HCT116 (cell line): ENCODE results near the gene CFAP74. TPM values are rescaled to one million over a fixed set of nuclear protein-coding genes. Genes with fewer than 3 reads are reported as not detected.

Experiments
- ATAC-seq: fragments of 200-7000 bp; cut with Tn5 transposase; 2 replicates; pipeline ENCODE4 v1.9.1; 2020; ENCODE audit warnings: mild to moderate bottlenecking, moderate library complexity
- BruUV-seq: library from RNA; stranded (reverse); fragments of 400-500 nt; replicated peaks from 2 replicates; lab custom pipeline; 2021; lab: Mats Ljungman, UMichigan
- CTCF ChIA-PET: fragments of 300-600 bp; sonication (Branson Sonifier 250); formaldehyde crosslinking; loops from one replicate; lab custom pipeline; 2021; ENCODE audit warnings: antibody characterized with exemption; lab: Charles Lee
- POLR2A ChIA-PET: fragments of 300-600, 350-600 bp; sonication (Branson Sonifier 250); formaldehyde crosslinking; loops from one replicate; lab custom pipeline; 2021; ENCODE audit warnings: antibody characterized with exemption; lab: Charles Lee
- RAD21 ChIA-PET, 2 experiments: fragments of 300-600 bp; sonication (Branson Sonifier 250); formaldehyde crosslinking; loops; one replicate each; lab custom pipeline; 2023; ENCODE audit warnings: low total read pairs in 2 of 2; ENCODE audit not compliant: uncharacterized antibody in 2 of 2, unreplicated experiment in 2 of 2, low non-redundant PET in 1 of 2; lab: Charles Lee
- DNase-seq: peaks from one replicate; pipeline ENCODE4 v3.0.0-alpha.2; 2010; ENCODE audit warnings: low read depth, low spot score
- H2AFZ ChIP-seq: fragments of 200-600 bp; shearing (Covaris generic), sonication (generic); 2 replicates; pipeline ENCODE4 v1.6.1; 2017; ENCODE audit warnings: low read depth, mixed run types, mixed read lengths, antibody characterized with exemption, low read length; ENCODE audit not compliant: poor library complexity, severe bottlenecking
- H3K27ac ChIP-seq: 2 replicates; pipeline ENCODE4 v1.5.1; 2012; ENCODE audit warnings: low read depth, low read length
- H3K27me3 ChIP-seq: fragments of 200-600 bp; sonication (generic); 2 replicates; pipeline ENCODE4 v1.6.1; 2016; ENCODE audit warnings: mixed run types, low read length, mixed read lengths; ENCODE audit not compliant: insufficient read depth
- H3K36me3 ChIP-seq, 2 experiments: fragments of 200-500 bp in 1 of 2; fragments of 200-600 bp in 1 of 2; sonication (Bioruptor generic) in 1 of 2; sonication (generic) in 1 of 2; 2 replicates each; pipeline versions ENCODE4 v1.5.1 to v1.6.1; 2014 to 2016; ENCODE audit warnings: low read length in 2 of 2, inconsistent platforms in 1 of 2, mixed read lengths in 1 of 2, mixed run types in 1 of 2; ENCODE audit not compliant: insufficient read depth in 2 of 2, control insufficient read depth in 1 of 2
- H3K4me1 ChIP-seq, 2 experiments: fragments of 200-600 bp in 1 of 2; sonication (generic) in 1 of 2; 2 replicates each; pipeline versions ENCODE4 v1.5.1 to v1.6.1; 2012 to 2017; ENCODE audit warnings: low read length in 2 of 2, inconsistent platforms in 1 of 2, mild to moderate bottlenecking in 1 of 2, mixed read lengths in 1 of 2, mixed run types in 1 of 2, moderate library complexity in 1 of 2; ENCODE audit not compliant: insufficient read depth in 2 of 2, control insufficient read depth in 1 of 2
- H3K4me2 ChIP-seq: fragments of 200-600 bp; sonication (generic); 2 replicates; pipeline ENCODE4 v1.6.1; 2017; ENCODE audit warnings: mixed run types, low read length, mixed read lengths
- H3K4me3 ChIP-seq, 2 experiments: fragments of 200-600 bp in 1 of 2; sonication (generic) in 1 of 2; replicated peaks in 1 of 2; 2 replicates each; pipeline ENCODE4 v1.5.1; 2011 to 2016; ENCODE audit warnings: low read length in 2 of 2, control low read depth in 1 of 2, low read depth in 1 of 2, mild to moderate bottlenecking in 1 of 2, mixed read lengths in 1 of 2, mixed run types in 1 of 2
- H3K79me2 ChIP-seq: fragments of 200-600 bp; sonication (generic); 2 replicates; pipeline ENCODE4 v1.6.1; 2017; ENCODE audit warnings: mild to moderate bottlenecking, mixed run types, low read length, moderate library complexity, mixed read lengths; ENCODE audit not compliant: insufficient read depth
- H3K9ac ChIP-seq: fragments of 200-600 bp; sonication (generic); 2 replicates; pipeline ENCODE4 v1.6.1; 2016; ENCODE audit warnings: low read length, mixed read lengths
- H3K9me2 ChIP-seq: fragments of 200-600 bp; sonication (generic), shearing (Covaris generic); 2 replicates; pipeline ENCODE4 v1.6.1; 2017; ENCODE audit warnings: mixed run types, mild to moderate bottlenecking, moderate library complexity; ENCODE audit not compliant: insufficient read depth
- H3K9me3 ChIP-seq, 2 experiments: fragments of 200-500 bp in 1 of 2; fragments of 200-600 bp in 1 of 2; sonication (Bioruptor generic) in 1 of 2; sonication (generic) in 1 of 2; 2 replicates each; pipeline ENCODE4 v1.6.1; 2014 to 2017; ENCODE audit warnings: low read length in 2 of 2, mixed read lengths in 2 of 2, inconsistent platforms in 1 of 2, low read depth in 1 of 2, mild to moderate bottlenecking in 1 of 2, mixed run types in 1 of 2, moderate library complexity in 1 of 2; ENCODE audit not compliant: control insufficient read depth in 1 of 2, insufficient read depth in 1 of 2
- H4K20me1 ChIP-seq: fragments of 200-600 bp; sonication (generic), shearing (Covaris generic); 2 replicates; pipeline ENCODE4 v1.6.1; 2017; ENCODE audit warnings: mixed run types, mild to moderate bottlenecking, moderate library complexity; ENCODE audit not compliant: insufficient read depth
- CBX3 ChIP-seq: IDR thresholded peaks from 2 replicates; pipeline ENCODE4 v1.6.1; 2012; ENCODE audit warnings: low read depth
- CEBPB ChIP-seq: IDR thresholded peaks from 2 replicates; pipeline ENCODE4 v1.6.1; 2012; ENCODE audit warnings: low read depth
- ELF1 ChIP-seq: IDR thresholded peaks from 2 replicates; pipeline ENCODE4 v1.6.1; 2012; ENCODE audit warnings: low read depth, borderline replicate concordance
- JUND ChIP-seq: IDR thresholded peaks from 2 replicates; pipeline ENCODE4 v1.6.1; 2012
- POLR2A ChIP-seq: IDR thresholded peaks from 2 replicates; pipeline ENCODE4 v1.7.0; 2011; ENCODE audit warnings: borderline replicate concordance; ENCODE audit not compliant: insufficient read depth, insufficient read length; ENCODE audit errors: extremely low read depth
- POLR2AphosphoS5 ChIP-seq: IDR thresholded peaks from 2 replicates; pipeline ENCODE4 v1.6.1; 2011; ENCODE audit warnings: mild to moderate bottlenecking, low read depth, low read length, moderate library complexity
- RAD21 ChIP-seq: IDR thresholded peaks from 2 replicates; pipeline ENCODE4 v1.6.1; 2012; ENCODE audit warnings: low read depth, mild to moderate bottlenecking
- SP1 ChIP-seq: IDR thresholded peaks from 2 replicates; pipeline ENCODE4 v1.6.1; 2012; ENCODE audit warnings: low read depth
- SRF ChIP-seq: IDR thresholded peaks from 2 replicates; pipeline ENCODE4 v1.6.1; 2012; ENCODE audit warnings: low read depth
- YY1 ChIP-seq: IDR thresholded peaks from 2 replicates; pipeline ENCODE4 v1.6.1; 2011; ENCODE audit warnings: low read length, low read depth, moderate library complexity, mild to moderate bottlenecking; ENCODE audit not compliant: insufficient replicate concordance; ENCODE audit errors: extremely low read depth
- ZFX ChIP-seq: fragments of 450-650 bp; IDR thresholded peaks from 2 replicates; pipeline ENCODE4 v1.6.1; 2017
- ZNF274 ChIP-seq: fragments of 200-500 bp; sonication (Bioruptor generic); IDR thresholded peaks from 2 replicates; pipeline ENCODE4 v1.6.1; 2014; ENCODE audit warnings: mild to moderate bottlenecking, low read depth, low read length, inconsistent platforms
- intact Hi-C: fragments of 100-400 bp; cut with micrococcal nuclease; formaldehyde crosslinking; loops from 2 replicates; pipeline ENCODE4 v1.10.0; 2022
- total RNA-seq: library from RNA; stranded (reverse); gene quantifications from one replicate; pipeline ENCODE4 v1.2.1, GENCODE V29; 2021; ENCODE audit not compliant: unreplicated experiment
- TF ChIP-seq, protein P1 (sequence below): IDR thresholded peaks from 2 replicates; pipeline ENCODE4 v1.6.1; 2012
- TF ChIP-seq, protein P2 (sequence below): IDR thresholded peaks from 2 replicates; pipeline ENCODE4 v1.6.1; 2012; ENCODE audit warnings: low read depth
- TF ChIP-seq, protein P3 (sequence below): IDR thresholded peaks from 2 replicates; pipeline ENCODE4 v1.6.1; 2011; ENCODE audit warnings: mild to moderate bottlenecking, low read length, moderate library complexity; ENCODE audit not compliant: insufficient replicate concordance; ENCODE audit errors: extremely low read depth

Gene CFAP74
- total RNA-seq, 1 experiment from 2014 or later, result 4.9 TPM

DNA sequence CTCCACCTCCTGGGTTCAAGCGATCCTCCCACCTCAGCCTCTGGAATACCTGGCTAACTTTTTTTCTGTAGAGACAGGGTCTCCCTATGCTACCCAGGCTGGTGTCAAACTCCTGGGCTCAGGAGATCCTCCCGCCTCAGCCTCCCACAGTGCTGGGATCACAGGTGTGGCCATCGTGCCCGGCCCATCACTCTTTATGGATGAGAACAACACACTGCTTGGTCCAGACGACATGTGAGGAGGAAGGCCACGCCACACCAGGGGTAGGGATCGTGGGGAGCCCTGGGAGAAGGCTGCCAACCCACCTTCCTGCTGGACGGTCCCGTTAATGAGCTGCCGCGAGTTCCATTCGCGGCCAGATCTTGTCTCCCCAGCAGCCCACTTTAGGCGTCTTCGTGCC lies 10.6 kb upstream of the CFAP74 start:
- no peaks in the 10 kb centered on the region for H3K27me3 ChIP-seq
- BruUV-seq, result no TSS peak
- no peak overlapping the region for H2AFZ ChIP-seq
- H4K20me1 ChIP-seq, result no peaks in the 10 kb centered on the region
- peaks cover 0 to 20% of the 10 kb centered on the region in 2 experiments; a peak in 3 of 4 replicates for H3K4me1 ChIP-seq
- no peak for DNase-seq
- H3K27ac ChIP-seq, result no peak overlapping the region
- TF ChIP-seq CEBPB, result no peak
- no peak for TF ChIP-seq SP1
- no peak for TF ChIP-seq YY1
- TF ChIP-seq RAD21, result no peak
- no peak for TF ChIP-seq CBX3
- no peak for TF ChIP-seq POLR2AphosphoS5
- TF ChIP-seq ZFX, result no peak
- TF ChIP-seq, protein P1, sequence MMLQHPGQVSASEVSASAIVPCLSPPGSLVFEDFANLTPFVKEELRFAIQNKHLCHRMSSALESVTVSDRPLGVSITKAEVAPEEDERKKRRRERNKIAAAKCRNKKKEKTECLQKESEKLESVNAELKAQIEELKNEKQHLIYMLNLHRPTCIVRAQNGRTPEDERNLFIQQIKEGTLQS, result no peak
- TF ChIP-seq, protein P2, sequence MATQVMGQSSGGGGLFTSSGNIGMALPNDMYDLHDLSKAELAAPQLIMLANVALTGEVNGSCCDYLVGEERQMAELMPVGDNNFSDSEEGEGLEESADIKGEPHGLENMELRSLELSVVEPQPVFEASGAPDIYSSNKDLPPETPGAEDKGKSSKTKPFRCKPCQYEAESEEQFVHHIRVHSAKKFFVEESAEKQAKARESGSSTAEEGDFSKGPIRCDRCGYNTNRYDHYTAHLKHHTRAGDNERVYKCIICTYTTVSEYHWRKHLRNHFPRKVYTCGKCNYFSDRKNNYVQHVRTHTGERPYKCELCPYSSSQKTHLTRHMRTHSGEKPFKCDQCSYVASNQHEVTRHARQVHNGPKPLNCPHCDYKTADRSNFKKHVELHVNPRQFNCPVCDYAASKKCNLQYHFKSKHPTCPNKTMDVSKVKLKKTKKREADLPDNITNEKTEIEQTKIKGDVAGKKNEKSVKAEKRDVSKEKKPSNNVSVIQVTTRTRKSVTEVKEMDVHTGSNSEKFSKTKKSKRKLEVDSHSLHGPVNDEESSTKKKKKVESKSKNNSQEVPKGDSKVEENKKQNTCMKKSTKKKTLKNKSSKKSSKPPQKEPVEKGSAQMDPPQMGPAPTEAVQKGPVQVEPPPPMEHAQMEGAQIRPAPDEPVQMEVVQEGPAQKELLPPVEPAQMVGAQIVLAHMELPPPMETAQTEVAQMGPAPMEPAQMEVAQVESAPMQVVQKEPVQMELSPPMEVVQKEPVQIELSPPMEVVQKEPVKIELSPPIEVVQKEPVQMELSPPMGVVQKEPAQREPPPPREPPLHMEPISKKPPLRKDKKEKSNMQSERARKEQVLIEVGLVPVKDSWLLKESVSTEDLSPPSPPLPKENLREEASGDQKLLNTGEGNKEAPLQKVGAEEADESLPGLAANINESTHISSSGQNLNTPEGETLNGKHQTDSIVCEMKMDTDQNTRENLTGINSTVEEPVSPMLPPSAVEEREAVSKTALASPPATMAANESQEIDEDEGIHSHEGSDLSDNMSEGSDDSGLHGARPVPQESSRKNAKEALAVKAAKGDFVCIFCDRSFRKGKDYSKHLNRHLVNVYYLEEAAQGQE, result no peak
- TF ChIP-seq, protein P3, sequence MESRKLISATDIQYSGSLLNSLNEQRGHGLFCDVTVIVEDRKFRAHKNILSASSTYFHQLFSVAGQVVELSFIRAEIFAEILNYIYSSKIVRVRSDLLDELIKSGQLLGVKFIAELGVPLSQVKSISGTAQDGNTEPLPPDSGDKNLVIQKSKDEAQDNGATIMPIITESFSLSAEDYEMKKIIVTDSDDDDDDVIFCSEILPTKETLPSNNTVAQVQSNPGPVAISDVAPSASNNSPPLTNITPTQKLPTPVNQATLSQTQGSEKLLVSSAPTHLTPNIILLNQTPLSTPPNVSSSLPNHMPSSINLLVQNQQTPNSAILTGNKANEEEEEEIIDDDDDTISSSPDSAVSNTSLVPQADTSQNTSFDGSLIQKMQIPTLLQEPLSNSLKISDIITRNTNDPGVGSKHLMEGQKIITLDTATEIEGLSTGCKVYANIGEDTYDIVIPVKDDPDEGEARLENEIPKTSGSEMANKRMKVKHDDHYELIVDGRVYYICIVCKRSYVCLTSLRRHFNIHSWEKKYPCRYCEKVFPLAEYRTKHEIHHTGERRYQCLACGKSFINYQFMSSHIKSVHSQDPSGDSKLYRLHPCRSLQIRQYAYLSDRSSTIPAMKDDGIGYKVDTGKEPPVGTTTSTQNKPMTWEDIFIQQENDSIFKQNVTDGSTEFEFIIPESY, result no peak
- TF ChIP-seq JUND, result no peak
- no peak for TF ChIP-seq POLR2A
- no peak for TF ChIP-seq ZNF274
- TF ChIP-seq ELF1, result no peak
- no peak for TF ChIP-seq SRF
- no peak overlapping the region for H3K4me3 ChIP-seq
- H3K79me2 ChIP-seq, result no peaks in the 10 kb centered on the region
- ATAC-seq, result no peak
- no peaks in the 10 kb centered on the region for H3K36me3 ChIP-seq
- intact Hi-C loops, result no loop called here
- H3K9me2 ChIP-seq, result no peaks in the 10 kb centered on the region
- POLR2A ChIA-PET, result no interaction called here
- CTCF ChIA-PET, result no interaction called here
- no peaks in the 10 kb centered on the region for H3K9me3 ChIP-seq
- H3K4me2 ChIP-seq, result peak overlapping the region; percentile 77; the same call in 1 of the 2 replicates
- RAD21 ChIA-PET, result no interaction called here
- H3K9ac ChIP-seq, result no peak overlapping the region
